HepG2 (cell line): ENCODE data around the gene BSN. TPM values are rescaled to one million over a fixed set of nuclear protein-coding genes. Genes with fewer than 3 reads are reported as not detected.
A peak's percentile ranks its signal among the peaks of the same experiment; 100 is the strongest.

ENCODE experiments used
- BORCS8-MEF2B ChIP-seq: sonication (generic); formaldehyde crosslinking; IDR thresholded peaks from 2 replicates; pipeline ENCODE4 v1.8.0; 2022; ENCODE audit warnings: mild to moderate bottlenecking, missing genetic modification reagents
- CREB1 ChIP-seq, 2 experiments: fragments of 450-650 bp in 1 of 2; IDR thresholded peaks; 2 replicates each; pipeline ENCODE4 v1.6.1; 2016 to 2017; ENCODE audit warnings: control low read depth in 1 of 2, mild to moderate bottlenecking in 1 of 2, missing compliant biosample characterization in 1 of 2, missing genetic modification characterization in 1 of 2
- ERF ChIP-seq: IDR thresholded peaks from 2 replicates; pipeline ENCODE4 v1.6.1; 2018; ENCODE audit warnings: missing biosample characterization, missing genetic modification reagents
- FOXA1 ChIP-seq, 2 experiments: fragments of 450-650 bp in 1 of 2; sonication (generic) in 1 of 2; formaldehyde crosslinking in 1 of 2; IDR thresholded peaks; 2 replicates each; pipeline versions ENCODE4 v1.4.0 to v1.6.1; 2016 to 2020; ENCODE audit warnings: missing genetic modification reagents in 1 of 2
- HNF4G ChIP-seq, 2 experiments: sonication (generic) in 1 of 2; formaldehyde crosslinking in 1 of 2; IDR thresholded peaks; 2 replicates each; pipeline versions ENCODE4 v1.4.0 to v1.6.1; 2011 to 2020; ENCODE audit warnings: borderline replicate concordance in 2 of 2, low read depth in 2 of 2, mild to moderate bottlenecking in 2 of 2, low read length in 1 of 2, missing genetic modification reagents in 1 of 2, moderate library complexity in 1 of 2
- IKZF5 ChIP-seq: IDR thresholded peaks from 2 replicates; pipeline ENCODE4 v1.6.1; 2018; ENCODE audit warnings: missing genetic modification reagents, mild to moderate bottlenecking, missing compliant biosample characterization
- JDP2 ChIP-seq: sonication (generic); formaldehyde crosslinking; IDR thresholded peaks from 2 replicates; pipeline ENCODE4 v1.8.1; 2022; ENCODE audit warnings: missing genetic modification reagents, borderline replicate concordance
- MED1 ChIP-seq: sonication (generic); formaldehyde crosslinking; IDR thresholded peaks from 2 replicates; pipeline ENCODE4 v1.4.0; 2020; ENCODE audit warnings: missing genetic modification reagents
- MEIS1 ChIP-seq: sonication (generic); formaldehyde crosslinking; IDR thresholded peaks from 2 replicates; pipeline ENCODE4 v1.9.0; 2021; ENCODE audit warnings: mild to moderate bottlenecking, missing genetic modification reagents, moderate library complexity, borderline replicate concordance
- NKX3-1 ChIP-seq: sonication (generic); formaldehyde crosslinking; IDR thresholded peaks from 2 replicates; pipeline ENCODE4 v1.5.0; 2020; ENCODE audit warnings: missing genetic modification reagents
- PAF1 ChIP-seq: IDR thresholded peaks from 2 replicates; pipeline ENCODE4 v1.6.1; 2016; ENCODE audit warnings: missing genetic modification reagents, missing compliant biosample characterization
- RERE ChIP-seq: IDR thresholded peaks from 2 replicates; pipeline ENCODE4 v1.6.1; 2016; ENCODE audit warnings: low read depth, missing genetic modification reagents, missing compliant biosample characterization
- SKI ChIP-seq: fragments of 450-650 bp; IDR thresholded peaks from one replicate; pipeline ENCODE4 v1.6.1; 2018; ENCODE audit warnings: mild to moderate bottlenecking; ENCODE audit not compliant: partially characterized antibody
- TEF ChIP-seq: sonication (generic); formaldehyde crosslinking; IDR thresholded peaks from 2 replicates; pipeline ENCODE4 v1.5.0; 2020; ENCODE audit warnings: missing genetic modification reagents
- TOPORS ChIP-seq: sonication (generic); formaldehyde crosslinking; IDR thresholded peaks from 2 replicates; pipeline ENCODE4 v1.8.0; 2023; ENCODE audit warnings: mild to moderate bottlenecking, missing genetic modification reagents
- ZBTB10 ChIP-seq: sonication (generic); formaldehyde crosslinking; IDR thresholded peaks from 2 replicates; pipeline ENCODE4 v1.4.0; 2020; ENCODE audit warnings: missing genetic modification reagents, borderline replicate concordance
- ZFP1 ChIP-seq: IDR thresholded peaks from 2 replicates; pipeline ENCODE4 v1.6.1; 2016
- ZNF263 ChIP-seq: sonication (generic); formaldehyde crosslinking; IDR thresholded peaks from 2 replicates; pipeline ENCODE4 v1.4.0; 2020; ENCODE audit warnings: missing genetic modification reagents
- ZNF773 ChIP-seq: sonication (generic); formaldehyde crosslinking; IDR thresholded peaks from 2 replicates; pipeline ENCODE4 v1.4.0; 2020; ENCODE audit warnings: missing genetic modification reagents, borderline replicate concordance
- polyA plus RNA-seq, 8 experiments: library from polyadenylated mRNA; depleted of rRNA in 3 of 8; stranded (reverse) in 7 of 8; unstranded in 1 of 8; fragments of >200 nt; fragmentation: Illumina TruSeq in 4 of 8; extraction: Trizol in 4 of 8; gene quantifications; 2 replicates each; pipeline versions ENCODE4 v1.2.1 to v1.2.3, GENCODE V29; 2011 to 2016; ENCODE audit warnings: low read depth in 4 of 8, missing spikeins in 1 of 8, mixed read lengths in 1 of 8; ENCODE audit not compliant: insufficient read depth in 1 of 8
- total RNA-seq, 5 experiments: library from RNA; depleted of rRNA; stranded (reverse); fragments of >200 nt; fragmentation: Illumina TruSeq; extraction: Trizol; gene quantifications; 2 replicates each; pipeline ENCODE4 v1.2.3, GENCODE V29; 2016; ENCODE audit warnings: low read depth in 1 of 5

Gene BSN
- total and polyA plus RNA-seq, 2 of the 13 experiments (the other 11 are each of a cell fraction or from before 2014, with no cell fraction given), result 0.42 to 0.86 TPM

GRCh38 chr3:49554633-49555265 is 472 bp downstream of the BSN start (continued):
- peak; percentile 69 for TF ChIP-seq TEF
- TF ChIP-seq NKX3-1 (CRISPR knock-in tag), result peak; percentile 54; the same call in 1 of the 2 replicates
- TF ChIP-seq ERF (CRISPR knock-in tag), result peak; percentile 82; the same call in 1 of the 2 replicates
- peak; percentile 19; the same call in 1 of the 2 replicates for TF ChIP-seq MED1
- peak; percentile 68; the same call in 1 of the 2 replicates for TF ChIP-seq ZBTB10 (CRISPR knock-in tag)
- no peak; the same call in 1 of the 2 replicates for TF ChIP-seq TOPORS (CRISPR knock-in tag)
- TF ChIP-seq CREB1 (IDR thresholded peaks at IDR 0.05), result 0 out of 2 replicates have a peak, but pooled peaks have one; percentile 17
- TF ChIP-seq CREB1 (CRISPR knock-in tag; IDR thresholded peaks at IDR 0.05), result no peak
- TF ChIP-seq ZNF773 (CRISPR knock-in tag), result peak; percentile 93; the same call in 1 of the 2 replicates
- TF ChIP-seq MEIS1 (CRISPR knock-in tag), result no peak
- TF ChIP-seq HNF4G (IDR thresholded peaks at IDR 0.05; ENCODE audit: borderline replicate concordance, low read depth, low read length), result no peak
- TF ChIP-seq HNF4G (CRISPR knock-in tag; IDR thresholded peaks at IDR 0.05; ENCODE audit: borderline replicate concordance, low read depth), result no peak
- no peak for TF ChIP-seq RERE (CRISPR knock-in tag)
- TF ChIP-seq ZFP1 (CRISPR knock-in tag), result no peak
- no peak for TF ChIP-seq FOXA1 (IDR thresholded peaks at IDR 0.05)
- TF ChIP-seq FOXA1 (CRISPR knock-in tag; IDR thresholded peaks at IDR 0.05), result no peak
- TF ChIP-seq BORCS8-MEF2B (CRISPR knock-in tag), result peak; percentile 35; the same call in 1 of the 2 replicates
- no peak for TF ChIP-seq PAF1
- peak; percentile 53; the same call in 1 of the 2 replicates for TF ChIP-seq ZNF263 (CRISPR knock-in tag)
- TF ChIP-seq JDP2 (CRISPR knock-in tag), result peak; percentile 37; the same call in 1 of the 2 replicates
- TF ChIP-seq IKZF5 (CRISPR knock-in tag), result no peak
- TF ChIP-seq SKI, result no peak
